Right lobe of liver (tissue), 6 donors: ENCODE measurements around the gene HECTD4. TPM values are rescaled to one million over a fixed set of nuclear protein-coding genes. Genes with fewer than 3 reads are reported as not detected.

ENCODE experiments used
- ATAC-seq, 4 donors: fragments of 200-7000 bp; cut with Tn5 transposase; one replicate each; pipeline ENCODE4 v1.9.1; 2020; ENCODE audit warnings: mild to moderate bottlenecking in 4 of 4, moderate library complexity in 4 of 4
- DNase-seq, 3 donors: peaks; one replicate each; pipeline ENCODE4 v3.0.0-alpha.2; 2020
- H3K27ac ChIP-seq, 3 donors: fragments of 200-600 bp; one replicate each; pipeline ENCODE4 v1.8.0; 2022
- H3K27me3 ChIP-seq, 2 donors: fragments of 200-600 bp; one replicate each; pipeline ENCODE4 v1.8.0; 2022
- H3K36me3 ChIP-seq, 4 donors: fragments of 200-600 bp; sonication (generic) in 1 of 4; one replicate each; pipeline versions ENCODE4 v1.5.1 to v1.8.0; 2017 to 2022; ENCODE audit warnings: control low read depth in 1 of 4
- H3K4me1 ChIP-seq, 4 donors: fragments of 200-600 bp; sonication (generic) in 1 of 4; one replicate each; pipeline versions ENCODE4 v1.5.1 to v1.8.0; 2017 to 2022; ENCODE audit warnings: control low read depth in 1 of 4
- H3K4me3 ChIP-seq, 3 donors: fragments of 200-600 bp; one replicate each; pipeline ENCODE4 v1.8.0; 2022
- H3K9me3 ChIP-seq, 4 donors: fragments of 200-600 bp; sonication (generic) in 1 of 4; one replicate each; pipeline versions ENCODE4 v1.5.1 to v1.8.0; 2017 to 2022; ENCODE audit warnings: control low read depth in 1 of 4
- CTCF ChIP-seq, 4 donors: fragments of 200-600 bp in 3 of 4; fragments of 450-650 bp in 1 of 4; IDR thresholded peaks; one replicate each; pipeline versions ENCODE4 v1.5.1 to v1.8.0; 2016 to 2022; ENCODE audit warnings: antibody characterized with exemption in 4 of 4, mild to moderate bottlenecking in 2 of 4
- POLR2A ChIP-seq: fragments of 450-650 bp; IDR thresholded peaks from one replicate; pipeline ENCODE4 v1.6.1; 2017; ENCODE audit warnings: antibody characterized with exemption, mild to moderate bottlenecking
- WGBS: methylation state at CpG from one replicate; pipeline ENCODE4 v1.1.6; 2018; ENCODE audit warnings: low coverage, low lambda C conversion rate; ENCODE audit not compliant: insufficient coverage; ENCODE audit errors: missing lambda C conversion rate; 5-methylcytosine and 5-hydroxymethylcytosine counted together
- intact Hi-C, 2 donors: fragments of 100-400 bp; cut with DNase I; formaldehyde crosslinking; loops; one replicate each; pipeline versions ENCODE4 v1.11.2 to v1.14.1; 2022
- total RNA-seq, 6 experiments: library from RNA; depleted of rRNA in 2 of 6; stranded (reverse); fragments of >200 nt in 2 of 6; fragmentation: NEBNext Ultra II Directional in 3 of 6; extraction: Animal tissue kit (Norgen Biotek cat#: 25700) in 3 of 6; gene quantifications; one replicate each; pipeline versions ENCODE4 v1.1.0 to v1.2.4, GENCODE V29; 2016 to 2023
- donor health status: DM: no; HTN: yes; CAD: no.
- donor health status: DM: no; HTN: no; CAD: no.
- donor health status: DM: no; HTN: no; CAD: no.
- donor health status: DM: no; HTN: yes; CAD: no.
- donor health status: DM: no; HTN: yes; CAD: no.

Gene HECTD4
- total RNA-seq, 6 experiments from 2014 or later = 12.6 to 24.4 (median 19.3) TPM

DNA sequence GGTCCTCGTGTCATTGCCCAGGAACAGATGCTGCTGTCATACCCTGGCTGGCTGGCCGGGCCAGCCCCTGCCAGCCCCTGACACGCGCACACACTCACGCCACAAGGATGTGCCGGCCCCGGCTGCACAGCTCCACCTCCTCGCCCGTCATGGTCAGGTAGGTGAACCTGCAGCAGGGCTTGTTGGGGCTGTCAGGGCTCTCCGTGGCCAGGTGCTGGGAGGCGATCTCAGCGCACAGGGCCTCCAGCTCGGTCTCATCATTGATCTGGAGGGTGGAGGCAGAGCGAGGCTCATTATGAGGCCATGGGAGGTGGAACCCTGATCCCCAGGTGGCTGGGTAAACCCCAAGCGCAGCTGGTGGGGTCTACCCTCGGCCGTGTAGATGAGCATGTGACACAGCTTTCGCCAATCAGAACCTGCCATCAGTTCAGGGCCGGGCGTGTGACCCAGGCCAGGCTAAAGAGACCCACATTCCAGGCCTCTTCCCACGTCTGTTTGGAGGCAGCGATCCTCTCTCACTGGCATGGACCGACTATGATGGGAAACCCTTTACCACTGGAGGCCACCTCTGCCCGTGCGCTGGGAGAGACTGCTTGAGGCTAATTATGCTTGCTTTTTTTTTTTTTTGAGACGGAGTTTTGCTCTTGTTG is 218.1 kb downstream of the HECTD4 start:
- ATAC-seq = no peak
- H3K9me3 ChIP-seq = no peaks in the 10 kb centered on the region
- TF ChIP-seq POLR2A = no peak
- TF ChIP-seq CTCF (IDR thresholded peaks at IDR 0.05) = no peak
- DNase-seq = peak in 1 of 3 donors; percentile 34
- H3K4me1 ChIP-seq = no peaks in the 10 kb centered on the region
- no peak overlapping the region for H3K4me3 ChIP-seq
- no peaks in the 10 kb centered on the region for H3K27me3 ChIP-seq
- WGBS = no CpG with 5 or more reads among the region's 26 CpGs
- intact Hi-C loops = no loop called here
- H3K36me3 ChIP-seq = peaks cover 0 to 23% (median 5%) of the 10 kb centered on the region in 4 donors
- no peak overlapping the region for H3K27ac ChIP-seq

DNA sequence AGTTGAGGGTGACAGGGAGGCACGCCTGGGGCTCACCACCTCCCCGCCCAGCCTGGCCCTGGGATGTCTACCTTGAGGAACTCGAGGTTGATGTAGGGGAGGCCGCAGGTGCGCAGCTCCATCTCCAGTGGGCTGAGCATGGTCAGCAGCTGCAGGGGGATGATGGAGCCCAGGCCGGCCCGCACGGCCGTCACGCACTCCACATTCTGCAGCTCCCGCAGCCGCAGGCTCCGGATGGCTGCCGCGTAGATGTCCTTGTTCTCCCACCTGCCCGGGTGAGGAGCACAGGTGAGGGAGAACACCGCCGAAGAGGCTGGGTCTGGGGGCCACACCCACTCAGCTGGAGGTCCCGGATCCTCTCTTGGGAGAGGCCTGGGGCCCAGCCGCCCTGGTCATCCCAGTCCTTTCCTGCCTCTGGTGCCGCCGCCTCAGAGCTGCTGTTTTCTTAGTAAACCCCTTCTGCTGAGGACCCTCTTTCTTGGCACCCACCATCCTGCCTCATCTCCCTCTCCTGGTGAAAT is 218.7 kb downstream of the HECTD4 start:
- H3K4me1 ChIP-seq = no peaks in the 10 kb centered on the region
- H3K9me3 ChIP-seq = no peaks in the 10 kb centered on the region
- H3K36me3 ChIP-seq = peaks cover 0 to 23% (median 5%) of the 10 kb centered on the region in 4 donors
- H3K27me3 ChIP-seq = no peaks in the 10 kb centered on the region
- no CpG with 5 or more reads among the region's 22 CpGs for WGBS
- H3K27ac ChIP-seq = no peak overlapping the region
- intact Hi-C loops = no loop called here
- no peak overlapping the region for H3K4me3 ChIP-seq
- DNase-seq (no peak), ATAC-seq (peak in 1 of 4 donors; percentile 11)
- TF ChIP-seq POLR2A (no peak), CTCF (IDR thresholded peaks at IDR 0.05) (no peak)

- ATAC-seq = no peak
- H3K9me3 ChIP-seq = no peaks in the 10 kb centered on the region
- DNase-seq = peak in 1 of 3 donors; percentile 40
- no peak overlapping the region for H3K27ac ChIP-seq
- no peak overlapping the region for H3K4me3 ChIP-seq
- no peaks in the 10 kb centered on the region for H3K4me1 ChIP-seq
- intact Hi-C loops = no loop called here
- no peak for TF ChIP-seq CTCF (IDR thresholded peaks at IDR 0.05)
- no peak for TF ChIP-seq POLR2A
- WGBS = 88% methylated on average over 3 of the region's 8 CpGs
- H3K36me3 ChIP-seq = peaks cover 0 to 23% (median 5%) of the 10 kb centered on the region in 4 donors
- H3K27me3 ChIP-seq = no peaks in the 10 kb centered on the region
These were observed 219.2 kb downstream of the HECTD4 start for GRCh38 chr12:112163056-112163455.

GRCh38 chr12:112162241-112162790 is 219.9 kb downstream of the HECTD4 start:
- WGBS = 96% methylated on average over 5 of the region's 12 CpGs
- intact Hi-C loops = no loop called here
- TF ChIP-seq CTCF (IDR thresholded peaks at IDR 0.05) = no peak
- no peak for TF ChIP-seq POLR2A
- no peak overlapping the region for H3K27ac ChIP-seq
- DNase-seq (no peak), ATAC-seq (no peak)
- no peaks in the 10 kb centered on the region for H3K27me3 ChIP-seq
- no peaks in the 10 kb centered on the region for H3K9me3 ChIP-seq
- peaks cover 0 to 23% (median 5%) of the 10 kb centered on the region in 4 donors for H3K36me3 ChIP-seq
- no peak overlapping the region for H3K4me3 ChIP-seq
- no peaks in the 10 kb centered on the region for H3K4me1 ChIP-seq
